SK-N-SH (cell line): Measurements from ENCODE around the gene MAGI3.

Experiments used
- CTCF ChIP-seq: fragments of 200-600 bp; sonication (generic); IDR thresholded peaks from 2 replicates; pipeline ENCODE4 v1.6.1; 2017; ENCODE audit warnings: antibody characterized with exemption, mild to moderate bottlenecking, moderate library complexity
- MAX ChIP-seq: IDR thresholded peaks from 2 replicates; pipeline ENCODE4 v1.4.0; 2012; ENCODE audit warnings: low read depth
- MXI1 ChIP-seq: IDR thresholded peaks from 2 replicates; pipeline ENCODE4 v1.6.1; 2012; ENCODE audit warnings: mild to moderate bottlenecking, low read depth, low read length, improper control_type of control experiment
- POLR2AphosphoS5 ChIP-seq: IDR thresholded peaks from 2 replicates; pipeline ENCODE4 v1.6.1; 2012; ENCODE audit warnings: low read depth, low read length
- RAD21 ChIP-seq: IDR thresholded peaks from 2 replicates; pipeline ENCODE4 v1.6.1; 2012; ENCODE audit warnings: mild to moderate bottlenecking, low read length
- RFX5 ChIP-seq: IDR thresholded peaks from 2 replicates; pipeline ENCODE4 v1.6.1; 2012; ENCODE audit warnings: mild to moderate bottlenecking, improper control_type of control experiment, low read length
- RXRA ChIP-seq: IDR thresholded peaks from 2 replicates; pipeline ENCODE4 v1.4.0; 2012; ENCODE audit warnings: low read depth, mild to moderate bottlenecking, borderline replicate concordance
- SMC3 ChIP-seq: IDR thresholded peaks from 2 replicates; pipeline ENCODE4 v1.6.1; 2012; ENCODE audit warnings: low read depth, low read length, improper control_type of control experiment
- TAF1 ChIP-seq: IDR thresholded peaks from 2 replicates; pipeline ENCODE4 v1.6.1; 2012; ENCODE audit warnings: low read depth, mild to moderate bottlenecking, low read length, moderate library complexity, borderline replicate concordance
- TEAD4 ChIP-seq: IDR thresholded peaks from 2 replicates; pipeline ENCODE4 v1.4.0; 2012; ENCODE audit warnings: mild to moderate bottlenecking, borderline replicate concordance; ENCODE audit not compliant: insufficient read depth
- USF1 ChIP-seq: IDR thresholded peaks from 2 replicates; pipeline ENCODE4 v1.4.0; 2012; ENCODE audit warnings: low read depth, borderline replicate concordance
- YY1 ChIP-seq: IDR thresholded peaks from 2 replicates; pipeline ENCODE4 v1.4.0; 2012; ENCODE audit warnings: low read depth, mild to moderate bottlenecking

DNA sequence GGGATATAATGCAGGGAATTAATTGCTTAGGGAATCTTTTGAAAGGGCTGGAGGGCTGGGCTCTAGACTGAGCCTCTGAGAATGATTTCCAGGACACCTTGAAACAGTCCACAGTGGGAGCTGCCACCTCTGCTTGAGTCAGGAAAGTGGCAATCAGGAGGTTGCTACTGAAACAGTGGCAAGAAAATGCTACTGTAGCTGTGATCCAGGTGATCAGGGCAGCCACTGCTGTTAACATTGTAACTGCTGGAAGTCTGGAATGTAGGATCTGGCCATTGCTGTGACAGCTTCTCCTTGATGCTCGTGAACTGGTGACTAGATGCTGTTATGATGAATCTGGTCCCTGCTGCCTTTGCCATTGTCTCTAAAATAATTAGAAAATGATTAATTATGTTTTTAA, 12.8 kb downstream of the MAGI3 start:
- no peak for TF ChIP-seq POLR2AphosphoS5
- TF ChIP-seq CTCF, result no peak
- no peak for TF ChIP-seq USF1
- TF ChIP-seq MXI1, result no peak
- TF ChIP-seq RAD21, result no peak
- no peak for TF ChIP-seq SMC3
- TF ChIP-seq YY1, result no peak
- TF ChIP-seq TAF1, result no peak
- TF ChIP-seq RFX5, result no peak
- TF ChIP-seq RXRA, result no peak
- no peak for TF ChIP-seq TEAD4
- no peak for TF ChIP-seq MAX
